KMS-11 (cell line): Measurements from ENCODE around the gene RGL4.

Experiments
- H2AFZ ChIP-seq: fragments of 200-600 bp; sonication (generic); 2 replicates; pipeline ENCODE4 v1.6.1; 2016; ENCODE audit warnings: antibody characterized with exemption, mixed run types, low read depth
- H3K27ac ChIP-seq: fragments of 200-600 bp; sonication (generic); 2 replicates; pipeline ENCODE4 v1.6.1; 2016; ENCODE audit warnings: mild to moderate bottlenecking, mixed run types
- H3K27me3 ChIP-seq: fragments of 200-600 bp; sonication (generic); 2 replicates; pipeline ENCODE4 v1.6.1; 2017; ENCODE audit warnings: mild to moderate bottlenecking, low read depth, mixed run types, moderate library complexity; ENCODE audit not compliant: insufficient read depth
- H3K36me3 ChIP-seq: fragments of 200-600 bp; sonication (generic); 2 replicates; pipeline ENCODE4 v1.6.1; 2017; ENCODE audit warnings: mild to moderate bottlenecking, mixed run types; ENCODE audit not compliant: insufficient read depth
- H3K4me1 ChIP-seq: fragments of 200-600 bp; sonication (generic); 2 replicates; pipeline ENCODE4 v1.6.1; 2016; ENCODE audit warnings: mild to moderate bottlenecking, low read depth, mixed run types; ENCODE audit not compliant: poor library complexity, severe bottlenecking
- H3K4me2 ChIP-seq: fragments of 200-600 bp; sonication (generic); 2 replicates; pipeline ENCODE4 v1.7.0; 2016; ENCODE audit warnings: mild to moderate bottlenecking, mixed run types
- H3K4me3 ChIP-seq: fragments of 200-600 bp; sonication (generic); IDR thresholded peaks from 2 replicates; pipeline ENCODE4 v1.6.1; 2017; ENCODE audit warnings: low read depth, low read length, mixed read lengths; ENCODE audit not compliant: insufficient read depth
- H3K79me2 ChIP-seq: fragments of 200-600 bp; sonication (generic); 2 replicates; pipeline ENCODE4 v1.6.1; 2016; ENCODE audit warnings: low read depth, mixed run types; ENCODE audit not compliant: insufficient read depth
- H3K9ac ChIP-seq: fragments of 200-600 bp; sonication (generic); 2 replicates; pipeline ENCODE4 v1.6.1; 2016; ENCODE audit warnings: mild to moderate bottlenecking, mixed run types
- H4K20me1 ChIP-seq: fragments of 200-600 bp; sonication (generic); 2 replicates; pipeline ENCODE4 v1.6.1; 2016; ENCODE audit warnings: mild to moderate bottlenecking, mixed run types; ENCODE audit not compliant: insufficient read depth
- TF ChIP-seq, protein P1 (sequence below): fragments of 200-600 bp; sonication (generic); conservative IDR thresholded peaks from 2 replicates; pipeline ENCODE4 v1.6.1; 2017; ENCODE audit warnings: low read depth, mild to moderate bottlenecking, antibody characterized with exemption, low read length, moderate library complexity, mixed read lengths

The RGL4 gene

DNA sequence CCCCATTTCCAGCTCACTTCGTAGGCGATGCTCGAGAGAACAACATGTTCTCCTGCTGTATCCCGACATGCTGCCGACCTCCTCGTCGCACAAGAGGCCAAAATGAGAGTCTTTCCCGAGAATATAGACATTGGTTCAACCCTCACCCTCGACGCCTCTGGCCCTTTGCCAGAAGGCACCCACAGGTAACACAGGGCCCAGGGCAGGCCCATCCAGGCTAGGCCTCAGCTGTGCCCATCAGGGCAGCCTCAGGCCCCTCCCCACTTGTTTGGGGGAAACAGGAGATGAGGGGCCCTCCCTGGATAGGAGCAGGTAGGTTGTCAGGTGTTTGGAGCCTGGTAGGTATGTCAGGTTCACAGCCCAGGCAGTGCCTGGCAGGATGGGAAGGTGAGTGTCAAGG lies 2.7 kb upstream of the RGL4 start:
- TF ChIP-seq, protein P1, sequence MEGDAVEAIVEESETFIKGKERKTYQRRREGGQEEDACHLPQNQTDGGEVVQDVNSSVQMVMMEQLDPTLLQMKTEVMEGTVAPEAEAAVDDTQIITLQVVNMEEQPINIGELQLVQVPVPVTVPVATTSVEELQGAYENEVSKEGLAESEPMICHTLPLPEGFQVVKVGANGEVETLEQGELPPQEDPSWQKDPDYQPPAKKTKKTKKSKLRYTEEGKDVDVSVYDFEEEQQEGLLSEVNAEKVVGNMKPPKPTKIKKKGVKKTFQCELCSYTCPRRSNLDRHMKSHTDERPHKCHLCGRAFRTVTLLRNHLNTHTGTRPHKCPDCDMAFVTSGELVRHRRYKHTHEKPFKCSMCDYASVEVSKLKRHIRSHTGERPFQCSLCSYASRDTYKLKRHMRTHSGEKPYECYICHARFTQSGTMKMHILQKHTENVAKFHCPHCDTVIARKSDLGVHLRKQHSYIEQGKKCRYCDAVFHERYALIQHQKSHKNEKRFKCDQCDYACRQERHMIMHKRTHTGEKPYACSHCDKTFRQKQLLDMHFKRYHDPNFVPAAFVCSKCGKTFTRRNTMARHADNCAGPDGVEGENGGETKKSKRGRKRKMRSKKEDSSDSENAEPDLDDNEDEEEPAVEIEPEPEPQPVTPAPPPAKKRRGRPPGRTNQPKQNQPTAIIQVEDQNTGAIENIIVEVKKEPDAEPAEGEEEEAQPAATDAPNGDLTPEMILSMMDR = no peak
- H3K27ac ChIP-seq = no peak overlapping the region
- H3K4me3 ChIP-seq = no peak overlapping the region
- H2AFZ ChIP-seq = no peak overlapping the region
- no peak overlapping the region for H3K4me2 ChIP-seq
- H3K9ac ChIP-seq = no peak overlapping the region
- H3K79me2 ChIP-seq = no peaks in the 10 kb centered on the region
- H3K36me3 ChIP-seq = no peaks in the 10 kb centered on the region
- no peaks in the 10 kb centered on the region for H4K20me1 ChIP-seq
- no peaks in the 10 kb centered on the region for H3K27me3 ChIP-seq
- H3K4me1 ChIP-seq = no peaks in the 10 kb centered on the region

DNA sequence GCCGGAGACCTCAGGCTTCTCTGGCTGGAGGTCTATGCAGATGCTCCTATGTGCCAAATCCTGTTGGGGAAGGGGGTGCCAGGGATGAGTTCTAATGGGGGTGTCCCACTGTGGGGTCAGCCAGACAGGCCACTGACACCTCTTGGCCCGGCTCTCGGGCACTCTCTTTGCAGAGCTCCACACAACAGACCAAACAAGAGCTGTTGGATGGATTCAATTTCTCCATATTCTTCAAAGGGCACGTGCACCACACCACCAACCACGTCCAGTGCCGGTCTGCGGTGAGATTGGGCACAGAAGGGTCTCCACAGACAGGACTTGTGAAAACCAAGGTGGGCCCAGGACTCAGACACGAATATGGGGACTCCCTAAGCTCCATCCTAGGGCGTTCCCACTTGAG lies 2.2 kb upstream of the RGL4 start:
- no peak overlapping the region for H3K4me3 ChIP-seq
- TF ChIP-seq, protein P1 = no peak
- H3K4me2 ChIP-seq = no peak overlapping the region
- H3K9ac ChIP-seq = no peak overlapping the region
- H3K27ac ChIP-seq = no peak overlapping the region
- H3K27me3 ChIP-seq = no peaks in the 10 kb centered on the region
- H2AFZ ChIP-seq = no peak overlapping the region
- H4K20me1 ChIP-seq = no peaks in the 10 kb centered on the region
- no peaks in the 10 kb centered on the region for H3K4me1 ChIP-seq
- no peaks in the 10 kb centered on the region for H3K79me2 ChIP-seq
- no peaks in the 10 kb centered on the region for H3K36me3 ChIP-seq

DNA sequence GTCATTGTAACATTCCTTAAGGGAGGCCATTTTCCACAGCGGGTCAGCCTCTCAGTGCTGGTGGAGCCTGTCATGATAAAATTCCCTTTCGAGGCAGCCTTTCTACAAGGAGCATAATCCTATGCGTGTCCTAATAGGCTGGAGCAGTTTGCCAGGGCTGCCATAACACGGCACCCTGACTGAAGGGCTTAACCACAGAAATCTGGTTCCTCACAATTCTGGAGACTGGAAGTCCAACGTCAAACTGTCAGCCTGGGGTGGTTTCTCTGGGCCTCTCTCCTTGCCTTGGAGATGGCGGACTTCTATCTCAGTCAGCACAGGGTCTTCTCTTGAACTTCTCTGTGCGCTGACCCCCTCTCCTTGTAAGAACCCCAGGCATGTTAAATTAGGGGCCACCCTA lies 1.4 kb upstream of the RGL4 start:
- no peaks in the 10 kb centered on the region for H3K36me3 ChIP-seq
- H3K27ac ChIP-seq = no peak overlapping the region
- no peaks in the 10 kb centered on the region for H3K79me2 ChIP-seq
- TF ChIP-seq, protein P1 = no peak
- no peaks in the 10 kb centered on the region for H3K27me3 ChIP-seq
- no peak overlapping the region for H2AFZ ChIP-seq
- H3K4me1 ChIP-seq = no peaks in the 10 kb centered on the region
- no peak overlapping the region for H3K4me3 ChIP-seq
- no peak overlapping the region for H3K9ac ChIP-seq
- H3K4me2 ChIP-seq = no peak overlapping the region
- no peaks in the 10 kb centered on the region for H4K20me1 ChIP-seq

DNA sequence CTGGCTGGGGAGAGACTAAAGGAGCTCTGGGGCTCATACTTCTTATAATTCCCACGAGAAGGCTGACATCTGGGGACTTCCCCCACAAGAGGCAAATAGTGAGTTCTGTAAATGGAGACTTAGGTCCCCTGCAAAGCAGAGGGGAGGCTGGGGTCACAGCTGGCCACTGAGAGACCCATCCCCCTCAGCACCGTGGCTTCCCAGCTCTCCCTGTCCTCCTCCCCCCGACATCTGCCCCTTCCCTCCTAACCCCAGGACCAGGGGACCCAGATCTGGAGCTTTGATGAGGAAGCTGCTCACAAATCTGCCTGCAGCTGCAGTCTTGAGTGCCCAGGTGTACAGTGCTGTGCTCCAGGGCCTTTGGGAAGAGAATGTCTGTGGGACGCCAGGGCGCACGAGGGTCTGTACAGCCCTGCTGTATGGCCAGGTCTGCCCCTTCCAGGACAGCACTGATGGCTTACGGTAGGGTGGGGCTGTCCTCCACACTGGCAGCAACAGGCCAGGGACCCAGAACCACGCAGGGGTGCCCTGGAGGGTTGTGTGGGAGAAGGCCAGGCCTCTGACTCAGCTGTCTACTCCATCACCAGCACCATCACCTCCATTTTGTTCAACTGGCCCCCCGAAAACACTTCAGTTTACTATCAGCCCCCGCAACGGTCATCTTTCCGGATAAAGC lies 1.1 kb downstream of the RGL4 start:
- H3K27me3 ChIP-seq = no peaks in the 10 kb centered on the region
- H4K20me1 ChIP-seq = no peaks in the 10 kb centered on the region
- no peak overlapping the region for H3K27ac ChIP-seq
- H3K4me1 ChIP-seq = no peaks in the 10 kb centered on the region
- H2AFZ ChIP-seq = no peak overlapping the region
- no peak overlapping the region for H3K4me3 ChIP-seq
- H3K4me2 ChIP-seq = no peak overlapping the region
- H3K79me2 ChIP-seq = no peaks in the 10 kb centered on the region
- no peak overlapping the region for H3K9ac ChIP-seq
- TF ChIP-seq, protein P1 = no peak
- H3K36me3 ChIP-seq = no peaks in the 10 kb centered on the region
